COLO668 (cell line): Measurements from ENCODE around the gene KRTAP5-8.
"Not testable (repeated sequence)": the region's sequence is repeated elsewhere in the genome, so short reads cannot be mapped to it uniquely, and the experiment has no call there.

Experiments
- DNase-seq: peaks from one replicate; lab custom pipeline; 2025; ENCODE audit not compliant: unreplicated experiment; lab: John Stamatoyannopoulos, UW

The KRTAP5-8 gene

DNA sequence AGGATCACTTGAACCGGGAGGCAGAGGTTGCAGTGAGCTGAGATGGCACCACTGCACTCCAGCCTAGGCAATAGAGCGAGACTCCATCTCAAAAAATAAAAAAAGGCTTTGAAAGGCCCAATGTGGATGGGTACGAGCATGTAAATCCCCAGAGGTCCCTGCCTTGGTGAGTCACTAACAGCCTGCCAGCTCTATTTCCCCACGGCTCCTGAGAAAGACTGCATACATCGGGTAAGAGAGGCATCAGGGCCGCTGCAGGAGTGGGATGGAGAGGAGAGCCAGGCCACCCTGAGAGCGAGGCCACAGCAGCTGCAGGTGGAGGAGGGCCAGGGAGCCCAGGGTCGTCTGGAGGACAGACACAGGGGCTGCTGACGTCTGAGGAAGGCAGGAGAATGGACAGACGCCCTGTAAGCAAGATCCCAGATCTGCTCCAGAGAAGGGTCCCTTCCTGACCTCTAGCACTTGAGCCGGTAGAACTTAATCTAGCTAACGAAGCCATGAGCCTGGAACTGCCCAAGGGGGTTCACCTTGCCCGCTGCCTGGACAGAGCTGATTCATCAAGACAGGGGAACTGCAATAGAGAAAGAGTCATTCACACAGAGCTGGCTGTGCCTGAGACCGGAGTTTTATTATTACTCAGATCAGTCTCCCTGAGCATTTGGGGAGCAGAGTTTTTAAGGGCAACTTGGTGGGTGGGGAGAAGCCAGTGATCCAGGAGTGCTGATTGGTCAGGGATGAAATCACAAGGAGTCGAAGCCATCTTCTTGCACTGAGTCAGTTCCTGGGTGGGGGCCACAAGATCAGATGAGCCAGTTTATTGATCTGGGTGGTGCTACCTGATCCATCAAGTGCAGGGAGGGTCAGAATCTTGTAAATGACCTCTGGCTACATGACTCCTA lies 5.3 kb downstream of the KRTAP5-8 start:
- DNase-seq = no peak

DNA sequence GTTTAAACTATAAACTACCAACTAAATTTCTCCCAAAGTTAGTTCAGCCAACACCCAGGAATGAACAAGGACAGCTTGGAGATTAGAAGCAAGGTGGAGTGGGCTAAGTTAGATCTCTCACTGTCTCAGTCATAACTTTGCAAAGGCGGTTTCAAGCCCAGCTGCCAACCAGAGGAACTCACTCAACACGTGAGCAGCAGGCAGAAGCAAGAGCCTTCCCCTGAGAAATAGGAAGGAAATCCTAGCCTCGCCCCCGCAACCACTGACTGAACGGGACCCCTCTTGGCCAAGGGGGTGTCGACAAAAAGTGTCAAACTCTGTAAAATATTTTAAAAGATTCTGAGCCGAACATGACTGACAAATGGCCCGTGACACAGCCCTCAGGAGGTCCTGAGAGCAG lies 6.0 kb downstream of the KRTAP5-8 start:
- no peak for DNase-seq

DNA sequence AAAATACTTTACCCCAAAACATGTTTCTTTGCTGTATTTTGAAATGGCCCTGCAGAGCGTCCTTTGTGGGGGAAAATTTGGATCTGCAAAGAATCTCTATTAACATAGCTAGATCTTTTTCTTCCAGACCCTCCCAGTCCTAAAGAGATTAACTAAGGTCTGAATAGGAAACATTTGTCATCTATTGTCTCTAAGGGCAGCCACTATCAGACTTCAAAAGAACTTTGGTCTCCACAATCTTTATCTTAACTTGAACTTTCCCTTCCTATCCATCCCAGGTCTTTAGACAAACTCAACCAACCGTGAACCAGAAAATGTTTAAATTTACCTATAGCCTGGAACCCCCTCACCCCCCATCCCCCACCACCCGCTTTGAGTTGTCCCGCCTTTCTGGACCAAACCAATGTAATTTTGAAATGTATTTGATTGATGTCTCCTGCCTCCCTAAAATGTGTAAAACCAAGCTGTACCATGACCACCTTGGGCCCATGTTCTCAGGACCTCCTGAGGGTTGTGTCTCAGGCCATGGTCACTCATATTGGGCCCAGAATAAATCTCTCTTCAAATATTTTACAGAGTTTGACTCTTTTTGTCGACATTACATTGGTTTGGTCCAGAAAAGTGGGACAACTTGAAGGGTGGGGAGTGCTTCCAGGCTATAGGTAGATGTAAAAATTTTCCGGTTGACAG lies 6.8 kb downstream of the KRTAP5-8 start:
- DNase-seq = no peak

DNA sequence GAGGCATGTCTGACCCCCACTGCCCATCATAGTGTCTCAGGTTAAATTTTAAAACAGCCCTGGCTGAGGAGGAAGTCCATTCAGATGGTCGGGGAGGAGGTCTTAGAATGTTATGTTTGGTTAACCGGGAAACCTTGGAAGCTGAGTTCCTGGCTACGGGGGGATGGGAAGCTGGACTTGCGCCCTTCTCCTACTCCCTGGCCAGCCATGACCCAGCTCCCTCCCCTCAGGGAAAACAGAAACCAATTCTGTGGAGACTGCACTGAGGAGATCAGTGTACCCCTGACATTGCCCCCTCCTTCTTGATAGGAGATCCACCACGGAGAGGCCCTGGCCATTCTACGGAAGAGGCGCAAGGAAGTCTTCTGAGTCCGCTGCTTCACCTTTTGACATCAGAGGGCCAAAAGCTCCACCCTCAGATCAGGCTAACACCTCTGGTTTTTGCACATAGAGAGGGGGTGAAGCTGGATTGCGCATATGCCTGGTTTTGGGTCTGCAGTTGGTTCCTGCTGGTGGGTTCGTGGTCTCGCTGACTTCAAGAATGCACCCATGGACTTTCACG lies 7.7 kb downstream of the KRTAP5-8 start:
- DNase-seq = no peak

DNA sequence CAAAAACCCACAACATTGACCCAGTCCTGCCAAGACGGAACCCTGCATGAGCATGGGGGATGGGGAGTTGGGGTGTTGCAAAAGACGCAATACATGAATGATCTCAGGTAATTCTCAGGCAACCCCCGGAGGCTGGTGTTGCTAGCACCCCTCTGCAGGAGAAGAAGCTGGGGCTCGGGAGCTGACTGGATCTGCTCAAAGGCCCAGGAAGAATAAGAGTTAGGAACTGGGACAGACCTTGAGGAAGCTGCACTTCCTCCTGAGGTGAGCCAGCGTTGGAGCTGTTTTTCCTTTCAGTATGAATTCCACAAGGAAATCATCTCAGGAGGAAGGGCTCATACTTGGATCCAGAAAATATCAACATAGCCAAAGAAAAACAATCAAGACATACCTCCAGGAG lies 10.3 kb downstream of the KRTAP5-8 start, which contains the start of gene KRTAP5-9:
Gene KRTAP5-9 (plus strand): TSS at position 301 of the 400 bp plus-strand sequence. CDS start 238 bp downstream, outside the sequence.
- no peak for DNase-seq

DNA sequence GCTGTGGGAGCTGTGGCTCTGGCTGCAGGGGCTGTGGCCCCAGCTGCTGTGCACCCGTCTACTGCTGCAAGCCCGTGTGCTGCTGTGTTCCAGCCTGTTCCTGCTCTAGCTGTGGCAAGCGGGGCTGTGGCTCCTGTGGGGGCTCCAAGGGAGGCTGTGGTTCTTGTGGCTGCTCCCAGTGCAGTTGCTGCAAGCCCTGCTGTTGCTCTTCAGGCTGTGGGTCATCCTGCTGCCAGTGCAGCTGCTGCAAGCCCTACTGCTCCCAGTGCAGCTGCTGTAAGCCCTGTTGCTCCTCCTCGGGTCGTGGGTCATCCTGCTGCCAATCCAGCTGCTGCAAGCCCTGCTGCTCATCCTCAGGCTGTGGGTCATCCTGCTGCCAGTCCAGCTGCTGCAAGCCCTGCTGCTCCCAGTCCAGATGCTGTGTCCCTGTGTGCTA lies 10.9 kb downstream of the KRTAP5-8 start:
- no peak for DNase-seq

DNA sequence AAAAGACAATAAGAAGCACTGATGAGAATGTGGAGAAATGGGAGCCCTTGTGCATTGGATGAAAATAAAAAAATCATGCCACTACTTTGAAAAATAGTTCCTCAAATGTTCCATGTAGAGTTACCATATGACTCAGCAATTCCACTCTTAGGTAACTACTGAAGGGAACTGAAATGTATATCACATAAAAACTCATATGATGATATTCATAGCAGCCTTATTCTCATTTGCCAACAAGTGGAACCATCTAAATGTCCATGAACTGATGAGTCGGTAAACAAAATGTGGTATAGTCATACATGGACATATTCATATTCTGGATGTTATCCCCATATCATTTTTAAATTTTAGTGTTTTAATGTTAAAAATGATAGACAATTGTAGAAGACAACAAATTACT lies 13.9 kb downstream of the KRTAP5-8 start:
- no peak for DNase-seq

DNA sequence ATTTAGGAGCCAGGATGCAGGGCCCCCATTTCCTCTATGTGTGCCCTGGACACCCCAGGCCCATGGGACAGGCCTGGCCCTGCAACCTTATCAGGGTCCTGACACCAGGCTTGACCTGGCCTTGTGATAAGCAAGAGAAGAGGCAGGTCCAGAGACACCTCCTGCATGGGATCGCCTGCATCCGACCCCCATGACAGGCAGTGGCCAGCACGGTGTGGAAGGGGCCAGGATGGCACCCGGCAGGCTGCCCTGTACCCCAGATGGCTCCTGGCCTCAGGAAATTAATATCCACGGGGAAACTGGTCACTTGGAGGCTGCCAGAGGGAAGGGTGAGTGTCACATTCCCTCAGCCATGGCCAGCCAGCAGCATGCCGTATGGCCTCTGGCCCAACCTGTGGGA lies 17.2 kb downstream of the KRTAP5-8 start:
- no peak for DNase-seq

DNA sequence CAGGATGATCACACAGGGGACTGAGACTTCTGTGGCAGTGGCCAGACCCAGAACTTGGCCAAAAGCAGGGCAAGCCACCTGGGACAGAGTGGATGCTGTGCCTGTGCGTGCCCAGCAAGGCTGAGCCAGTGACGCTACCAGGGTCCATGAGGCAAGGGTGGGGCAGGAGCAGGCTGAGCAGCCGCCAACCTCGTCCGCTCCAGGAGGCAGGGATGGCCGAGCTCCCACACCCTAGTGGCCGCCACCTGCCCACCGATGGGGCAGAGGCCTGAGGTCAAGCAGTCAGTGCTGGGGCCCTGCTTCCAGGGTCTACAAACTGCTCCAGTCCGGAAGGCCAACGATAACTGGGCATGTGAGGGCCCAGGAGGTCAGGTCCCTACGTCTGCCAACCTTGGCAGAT lies 17.7 kb downstream of the KRTAP5-8 start:
- no peak for DNase-seq

DNA sequence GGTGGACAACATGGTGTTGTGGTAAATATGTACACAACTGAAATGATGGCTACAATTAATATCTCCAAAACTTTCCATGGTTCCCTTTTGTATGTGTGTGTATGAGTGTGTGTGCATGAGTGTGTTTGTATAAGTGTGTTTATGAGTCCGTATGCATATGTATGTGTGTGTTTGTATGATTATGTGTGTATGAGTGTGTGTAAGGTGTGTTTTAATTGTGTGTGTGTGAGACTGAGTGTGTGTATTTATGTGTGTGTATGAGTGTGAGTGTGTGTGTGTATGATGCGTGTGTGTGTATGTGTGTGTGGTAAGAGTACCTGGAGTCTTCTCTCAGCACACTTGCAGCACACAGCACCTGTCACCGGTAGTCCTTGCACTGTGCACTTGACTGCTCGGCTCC lies 18.2 kb downstream of the KRTAP5-8 start:
- no peak for DNase-seq

DNA sequence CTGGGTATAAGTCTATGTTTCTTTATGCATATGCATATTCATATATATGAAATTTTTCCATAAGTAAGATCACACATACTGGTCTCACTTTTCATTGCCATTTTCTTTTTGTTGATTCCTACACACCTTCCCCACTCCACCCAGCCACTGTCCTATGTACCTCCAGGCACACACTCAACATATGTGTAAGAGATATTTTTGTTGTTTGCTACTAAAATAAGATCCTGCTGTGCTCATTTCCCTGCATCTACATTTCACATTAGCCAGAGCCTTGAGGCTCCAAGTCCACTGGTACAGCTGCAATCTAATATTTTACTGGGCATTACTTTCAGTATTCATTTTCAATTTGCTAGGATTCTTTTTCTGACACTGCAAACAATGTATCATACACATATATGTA lies 19.4 kb downstream of the KRTAP5-8 start:
- no peak for DNase-seq

DNA sequence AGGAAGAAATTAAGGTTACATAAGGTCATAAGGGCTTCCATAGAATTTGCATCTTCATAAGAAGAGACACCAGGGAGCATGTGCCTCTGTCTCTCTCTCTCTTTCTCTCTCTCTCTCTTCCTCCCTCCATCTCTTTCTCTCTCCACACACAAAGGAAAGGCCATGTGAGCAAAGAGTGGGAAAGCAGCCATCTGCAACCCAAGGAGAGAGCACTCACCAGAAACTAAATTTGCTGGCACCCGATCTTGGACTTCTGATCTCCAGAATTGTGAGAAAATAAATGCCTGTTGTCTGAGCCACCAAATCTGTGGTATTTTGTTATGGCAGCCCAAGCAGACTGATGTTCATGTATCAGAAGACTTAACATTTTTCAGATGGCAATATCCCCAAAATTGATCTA lies 21.2 kb downstream of the KRTAP5-8 start:
- no peak for DNase-seq

DNA sequence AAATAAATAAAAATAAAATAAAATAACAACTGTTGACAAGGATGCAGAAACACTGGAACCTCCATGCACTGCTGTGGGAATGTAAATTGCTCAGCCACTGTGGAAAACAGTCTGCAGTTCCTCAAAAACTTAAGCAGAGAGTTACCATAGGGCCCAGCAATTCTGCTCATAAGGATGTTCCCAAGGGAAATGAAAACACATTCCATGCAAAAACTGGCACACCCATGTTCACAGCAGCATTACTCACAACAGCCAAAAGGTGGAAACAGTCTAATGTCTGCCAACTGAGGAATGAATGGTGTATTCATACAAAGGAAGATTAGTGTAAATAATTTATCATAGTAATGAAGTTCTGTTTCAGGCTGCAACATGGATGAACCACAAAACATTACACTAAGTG lies 24.3 kb downstream of the KRTAP5-8 start:
- no peak for DNase-seq

DNA sequence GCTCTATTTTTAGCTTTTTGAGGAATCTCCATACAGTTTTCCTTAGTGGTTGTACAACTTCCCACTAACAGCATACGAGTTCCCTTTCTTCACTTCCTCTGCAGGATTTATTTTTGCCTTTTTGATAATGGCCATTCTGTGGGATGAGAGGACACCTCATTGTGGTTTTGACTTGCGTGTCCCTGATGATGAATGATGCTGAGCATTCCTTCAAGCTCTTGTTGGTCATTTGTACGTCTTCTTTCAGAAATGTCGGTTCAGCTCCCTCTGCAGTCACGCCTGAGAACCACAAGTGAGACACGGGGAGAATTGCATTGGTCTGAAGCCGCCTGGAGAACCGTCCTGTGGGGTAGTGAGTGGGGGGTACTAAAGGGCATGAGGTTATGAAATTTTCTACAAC lies 25.6 kb downstream of the KRTAP5-8 start:
- no peak for DNase-seq

DNA sequence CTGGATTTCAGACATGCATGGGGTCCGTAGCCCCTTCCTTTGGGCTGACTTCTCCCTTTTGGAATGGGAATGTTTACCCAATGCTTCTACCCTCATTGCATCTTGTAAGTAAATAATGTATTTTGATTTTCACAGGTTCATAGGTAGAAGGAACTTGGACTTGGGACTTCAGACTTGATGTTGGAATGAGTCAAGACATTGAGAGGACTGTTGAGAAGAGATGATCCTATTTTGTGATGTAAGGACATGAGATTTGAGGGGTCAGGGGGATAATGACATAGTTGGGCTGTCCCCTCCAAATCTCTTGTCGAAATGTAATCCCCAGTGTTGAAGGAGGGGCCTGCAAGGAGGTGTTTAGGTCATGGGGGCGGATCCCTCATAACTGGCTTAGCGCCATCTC lies 26.6 kb downstream of the KRTAP5-8 start:
- DNase-seq = no peak

DNA sequence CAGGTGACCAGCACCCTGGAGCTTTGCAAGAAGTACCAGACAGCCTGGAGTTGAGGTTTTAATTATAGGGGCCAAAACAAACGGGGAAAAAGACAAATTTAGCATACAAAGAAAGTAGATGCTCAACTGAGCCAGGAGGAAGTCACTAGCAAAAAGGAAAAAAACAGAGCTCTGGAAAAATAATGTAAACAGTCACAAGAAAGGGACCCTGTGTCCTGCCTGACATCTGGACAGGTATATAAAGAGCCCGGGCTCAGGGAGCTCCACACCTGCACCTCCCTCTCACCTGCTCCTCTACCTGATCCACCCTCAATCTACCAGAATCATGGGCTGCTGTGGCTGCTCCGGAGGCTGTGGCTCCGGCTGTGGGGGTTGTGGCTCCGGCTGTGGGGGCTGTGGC lies 27.4 kb downstream of the KRTAP5-8 start, which contains the start of gene KRTAP5-10:
Gene KRTAP5-10 (plus strand): TSS at position 301 of the 400 bp plus-strand sequence. CDS start 25 bp downstream, at position 326.
- no peak for DNase-seq

DNA sequence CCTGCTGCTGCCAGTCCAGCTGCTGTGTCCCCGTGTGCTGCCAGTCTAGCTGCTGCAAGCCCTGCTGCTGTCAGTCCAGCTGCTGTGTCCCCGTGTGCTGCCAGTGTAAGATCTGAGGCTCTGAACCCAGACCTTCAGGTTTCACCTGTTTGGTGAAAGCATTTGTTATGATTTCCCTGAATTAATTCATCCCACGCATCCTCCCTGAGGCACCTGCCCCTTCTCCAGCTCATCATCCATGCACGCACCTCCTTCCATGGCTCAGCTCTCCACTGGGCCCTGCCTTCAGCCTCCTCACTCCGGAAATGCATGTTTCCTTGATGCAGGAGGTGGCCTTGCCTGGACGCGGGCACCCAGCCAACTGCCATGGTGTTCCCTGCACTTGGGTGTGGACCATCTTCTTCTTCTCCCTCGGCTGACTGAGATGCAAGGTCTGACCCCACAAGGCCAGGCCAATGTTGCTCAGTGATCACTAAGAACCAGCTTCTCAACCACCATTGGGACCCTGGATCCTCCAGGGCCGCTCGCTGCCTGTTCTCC lies 28.3 kb downstream of the KRTAP5-8 start:
- DNase-seq = no peak

DNA sequence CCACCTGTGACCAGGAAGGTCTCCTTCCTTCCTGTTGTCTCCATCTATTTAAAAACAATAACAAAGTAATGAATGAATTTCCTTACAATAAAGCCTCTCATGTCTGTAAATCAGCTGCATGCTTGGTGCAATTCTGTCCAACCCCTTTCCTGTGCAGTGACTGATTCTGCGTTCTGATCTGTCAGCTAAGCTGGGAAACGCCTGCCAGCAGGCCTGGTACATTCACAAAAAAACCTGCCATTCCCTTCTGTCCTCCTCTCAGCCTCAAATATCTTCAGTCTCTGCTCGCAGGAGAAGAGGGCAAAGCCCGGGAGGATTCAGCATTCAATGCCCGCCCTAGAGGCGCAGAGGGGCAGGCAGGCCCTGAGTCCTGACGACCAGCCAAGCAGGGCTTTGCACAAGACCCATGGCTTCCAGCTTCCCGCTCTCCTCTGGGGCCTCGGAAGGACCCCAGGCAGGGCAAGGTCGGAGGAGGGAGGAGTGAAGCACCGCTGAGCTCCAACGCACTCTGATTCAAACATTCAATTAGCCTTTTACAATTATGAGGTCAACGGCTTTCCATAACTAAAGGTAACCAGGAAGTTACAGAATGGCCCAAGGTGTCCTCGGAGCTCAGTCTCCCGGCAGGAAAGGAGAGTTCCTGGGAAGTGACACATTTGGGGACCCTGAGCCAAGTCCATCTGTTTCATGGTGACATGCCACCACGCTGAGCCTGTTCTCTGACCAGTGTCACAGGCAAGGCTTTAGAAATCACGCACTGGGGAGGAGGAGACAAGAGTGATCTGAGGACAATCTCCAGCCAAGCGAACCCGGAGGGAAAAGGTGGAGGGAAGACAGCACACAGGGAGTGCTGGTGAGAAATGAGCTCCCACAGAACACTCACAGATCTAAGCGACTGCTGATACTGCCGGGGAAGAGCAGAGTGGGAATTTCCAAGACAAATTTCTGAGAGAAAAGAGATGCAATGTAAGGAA lies 29.1 kb downstream of the KRTAP5-8 start:
- DNase-seq = not testable (repeated sequence)

DNA sequence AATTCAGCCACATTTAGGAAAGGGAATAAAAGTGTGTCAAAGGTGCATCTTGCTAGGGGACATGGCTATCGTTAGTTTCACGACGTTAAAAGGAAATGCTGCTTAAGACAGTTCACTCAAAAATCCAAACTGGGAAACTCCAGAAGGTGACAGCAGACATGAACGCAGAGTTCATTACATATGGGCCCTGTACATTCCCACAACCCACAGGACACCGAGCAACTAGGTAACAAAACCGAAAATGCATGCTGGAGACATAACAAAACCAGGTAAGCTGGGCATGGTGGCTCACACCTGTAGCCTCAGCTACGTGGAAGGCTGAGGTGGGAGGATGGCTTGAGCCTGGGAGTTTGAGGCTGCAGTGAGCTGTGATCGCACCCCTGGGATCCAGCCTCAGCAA lies 29.8 kb downstream of the KRTAP5-8 start:
- DNase-seq = not testable (repeated sequence)

DNA sequence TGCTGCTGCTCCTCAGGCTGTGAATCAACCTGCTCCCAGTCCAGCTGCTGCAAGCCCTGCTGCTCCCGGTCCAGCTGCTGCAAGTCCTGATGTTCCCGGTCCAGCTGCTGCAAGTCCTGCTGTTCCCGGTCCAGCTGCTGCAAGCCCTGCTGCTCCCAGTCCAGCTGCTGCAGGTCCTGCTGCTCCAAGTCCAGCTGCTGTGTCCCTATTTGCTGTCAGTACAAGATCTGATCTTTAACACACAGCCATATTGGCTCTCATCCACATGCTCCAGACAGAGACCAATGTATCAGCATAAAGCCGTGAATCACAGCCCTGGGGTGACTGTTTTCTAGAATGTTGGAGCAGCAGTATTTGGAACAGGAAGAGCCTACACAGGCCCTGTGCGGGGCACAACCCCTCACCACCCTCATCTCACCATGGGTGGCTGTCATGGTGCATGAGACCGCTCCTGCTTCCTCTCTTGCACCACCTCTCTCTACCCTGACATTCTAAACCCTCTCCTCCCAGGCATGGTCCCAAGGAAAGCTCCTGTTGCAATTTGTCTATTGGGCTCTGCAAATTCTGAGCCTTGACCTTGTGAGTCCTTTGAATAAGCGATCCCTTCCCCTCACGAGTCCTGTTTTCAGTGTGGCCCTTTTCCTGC lies 31.0 kb downstream of the KRTAP5-8 start:
- DNase-seq = no peak
